MM.1S (cell line): ENCODE results near the gene ARHGEF37.

Experiments
- EZH2 ChIP-seq: fragments of 300-600 bp; sonication (generic); optimal IDR thresholded peaks from 2 replicates; pipeline ENCODE3; 2017; ENCODE audit warnings: low read depth, mild to moderate bottlenecking, antibody characterized with exemption, low read length, mixed read lengths
- TF ChIP-seq, protein P1 (sequence below): fragments of 300-600 bp; sonication (generic); IDR thresholded peaks from 2 replicates; pipeline ENCODE4 v1.5.1; 2016; ENCODE audit warnings: antibody characterized with exemption, low read length, mixed read lengths

DNA sequence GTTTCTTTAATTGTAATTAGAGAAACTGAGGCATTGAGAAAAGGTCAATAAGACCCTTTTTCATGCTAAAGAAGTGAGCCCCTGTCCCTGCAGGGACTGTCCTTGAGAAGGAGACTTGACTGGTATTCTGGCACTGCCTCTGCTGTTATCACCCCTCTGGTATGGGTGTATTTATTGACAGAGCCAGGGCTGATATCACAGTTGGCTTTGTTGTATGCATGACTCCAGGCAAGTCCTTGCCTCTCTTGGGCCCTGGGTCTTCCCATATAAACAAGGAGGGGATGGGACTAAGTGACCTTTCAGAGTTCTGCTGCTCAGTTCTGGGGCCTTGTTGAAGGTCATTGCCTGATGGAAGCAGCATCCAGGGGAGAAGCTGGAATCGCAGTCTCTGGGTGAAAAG, 77.0 kb downstream of the ARHGEF37 start:
- TF ChIP-seq, protein P1, sequence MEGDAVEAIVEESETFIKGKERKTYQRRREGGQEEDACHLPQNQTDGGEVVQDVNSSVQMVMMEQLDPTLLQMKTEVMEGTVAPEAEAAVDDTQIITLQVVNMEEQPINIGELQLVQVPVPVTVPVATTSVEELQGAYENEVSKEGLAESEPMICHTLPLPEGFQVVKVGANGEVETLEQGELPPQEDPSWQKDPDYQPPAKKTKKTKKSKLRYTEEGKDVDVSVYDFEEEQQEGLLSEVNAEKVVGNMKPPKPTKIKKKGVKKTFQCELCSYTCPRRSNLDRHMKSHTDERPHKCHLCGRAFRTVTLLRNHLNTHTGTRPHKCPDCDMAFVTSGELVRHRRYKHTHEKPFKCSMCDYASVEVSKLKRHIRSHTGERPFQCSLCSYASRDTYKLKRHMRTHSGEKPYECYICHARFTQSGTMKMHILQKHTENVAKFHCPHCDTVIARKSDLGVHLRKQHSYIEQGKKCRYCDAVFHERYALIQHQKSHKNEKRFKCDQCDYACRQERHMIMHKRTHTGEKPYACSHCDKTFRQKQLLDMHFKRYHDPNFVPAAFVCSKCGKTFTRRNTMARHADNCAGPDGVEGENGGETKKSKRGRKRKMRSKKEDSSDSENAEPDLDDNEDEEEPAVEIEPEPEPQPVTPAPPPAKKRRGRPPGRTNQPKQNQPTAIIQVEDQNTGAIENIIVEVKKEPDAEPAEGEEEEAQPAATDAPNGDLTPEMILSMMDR, result no peak
- TF ChIP-seq EZH2, result no peak
